Measurements from ENCODE around the gene POU2F1. TPM values are rescaled to one million over a fixed set of nuclear protein-coding genes. Genes with fewer than 3 reads are reported as not detected.

POU2F1 gene
- total RNA-seq, 1 experiment from 2014 or later = 25.3 TPM

- no peak for DNase-seq
- no peaks in the 10 kb centered on the region for H3K27me3 Mint-ChIP-seq (ENCODE audit: unreplicated experiment)
- H3K4me3 Mint-ChIP-seq (ENCODE audit: low read depth, unreplicated experiment) = no peak overlapping the region
- no peak overlapping the region for H3K27ac Mint-ChIP-seq (ENCODE audit: unreplicated experiment)
- H3K4me1 Mint-ChIP-seq (ENCODE audit: low read depth, unreplicated experiment) = peaks cover 10% of the 10 kb centered on the region
- BruUV-seq (replicated peaks) = no TSS peak
- CTCF ChIA-PET = no interaction called here
- no peaks in the 10 kb centered on the region for H3K9me3 Mint-ChIP-seq (ENCODE audit: low read depth, unreplicated experiment)
- intact Hi-C loops (cut with micrococcal nuclease; ENCODE audit: unreplicated experiment) = no loop called here
- TF ChIP-seq CTCF (IDR thresholded peaks at IDR 0.05; ENCODE audit: unreplicated experiment) = no peak
- H3K36me3 Mint-ChIP-seq (ENCODE audit: insufficient read depth, unreplicated experiment) = no peaks in the 10 kb centered on the region
Observed at GRCh38 chr1:167331650-167332049, 111.0 kb downstream of the POU2F1 start.

- no TSS peak for BruUV-seq (replicated peaks)
- CTCF ChIA-PET = no interaction called here
- DNase-seq = no peak
- Mint-ChIP-seq H3K27ac (ENCODE audit: unreplicated experiment) (no peak overlapping the region), H3K36me3 (ENCODE audit: insufficient read depth, unreplicated experiment) (no peaks in the 10 kb centered on the region), H3K27me3 (ENCODE audit: unreplicated experiment) (no peaks in the 10 kb centered on the region), H3K4me3 (ENCODE audit: low read depth, unreplicated experiment) (no peak overlapping the region), H3K9me3 (ENCODE audit: low read depth, unreplicated experiment) (peaks cover 5% of the 10 kb centered on the region), H3K4me1 (ENCODE audit: low read depth, unreplicated experiment) (peaks cover 10% of the 10 kb centered on the region)
- intact Hi-C loops (cut with micrococcal nuclease; ENCODE audit: unreplicated experiment) = no loop called here
- no peak for TF ChIP-seq CTCF (IDR thresholded peaks at IDR 0.05; ENCODE audit: unreplicated experiment)
Observed at GRCh38 chr1:167332503-167332902, 111.8 kb downstream of the POU2F1 start.

- Mint-ChIP-seq H3K4me1 (ENCODE audit: low read depth, unreplicated experiment) (peaks cover 10% of the 10 kb centered on the region), H3K36me3 (ENCODE audit: insufficient read depth, unreplicated experiment) (no peaks in the 10 kb centered on the region), H3K4me3 (ENCODE audit: low read depth, unreplicated experiment) (no peak overlapping the region), H3K9me3 (ENCODE audit: low read depth, unreplicated experiment) (peaks cover 6% of the 10 kb centered on the region), H3K27me3 (ENCODE audit: unreplicated experiment) (no peaks in the 10 kb centered on the region), H3K27ac (ENCODE audit: unreplicated experiment) (no peak overlapping the region)
- no peak for DNase-seq
- BruUV-seq (replicated peaks) = no TSS peak
- CTCF ChIA-PET = no interaction called here
- intact Hi-C loops (cut with micrococcal nuclease; ENCODE audit: unreplicated experiment) = no loop called here
- no peak for TF ChIP-seq CTCF (IDR thresholded peaks at IDR 0.05; ENCODE audit: unreplicated experiment)
Observed at GRCh38 chr1:167333124-167333523, 112.4 kb downstream of the POU2F1 start.

GRCh38 chr1:167333703-167334102, 113.0 kb downstream of the POU2F1 start:
- no peak overlapping the region for H3K27ac Mint-ChIP-seq (ENCODE audit: unreplicated experiment)
- BruUV-seq (replicated peaks) = no TSS peak
- no peak overlapping the region for H3K4me3 Mint-ChIP-seq (ENCODE audit: low read depth, unreplicated experiment)
- TF ChIP-seq CTCF (IDR thresholded peaks at IDR 0.05; ENCODE audit: unreplicated experiment) = no peak
- CTCF ChIA-PET = no interaction called here
- H3K9me3 Mint-ChIP-seq (ENCODE audit: low read depth, unreplicated experiment) = peaks cover 6% of the 10 kb centered on the region
- H3K36me3 Mint-ChIP-seq (ENCODE audit: insufficient read depth, unreplicated experiment) = no peaks in the 10 kb centered on the region
- DNase-seq = no peak
- H3K27me3 Mint-ChIP-seq (ENCODE audit: unreplicated experiment) = no peaks in the 10 kb centered on the region
- intact Hi-C loops (cut with micrococcal nuclease; ENCODE audit: unreplicated experiment) = no loop called here
- H3K4me1 Mint-ChIP-seq (ENCODE audit: low read depth, unreplicated experiment) = peaks cover 10% of the 10 kb centered on the region

- intact Hi-C loops (cut with micrococcal nuclease; ENCODE audit: unreplicated experiment) = no loop called here
- BruUV-seq (replicated peaks) = no TSS peak
- no peak for TF ChIP-seq CTCF (IDR thresholded peaks at IDR 0.05; ENCODE audit: unreplicated experiment)
- no peak for DNase-seq
- Mint-ChIP-seq H3K27me3 (ENCODE audit: unreplicated experiment) (no peaks in the 10 kb centered on the region), H3K36me3 (ENCODE audit: insufficient read depth, unreplicated experiment) (no peaks in the 10 kb centered on the region), H3K9me3 (ENCODE audit: low read depth, unreplicated experiment) (peaks cover 6% of the 10 kb centered on the region), H3K4me3 (ENCODE audit: low read depth, unreplicated experiment) (no peak overlapping the region), H3K27ac (ENCODE audit: unreplicated experiment) (no peak overlapping the region), H3K4me1 (ENCODE audit: low read depth, unreplicated experiment) (no peaks in the 10 kb centered on the region)
- CTCF ChIA-PET = no interaction called here
Observed at GRCh38 chr1:167339405-167339804, 118.7 kb downstream of the POU2F1 start.
